Stimulated activated CD4-positive, alpha-beta T cell treated with anti-CD3 and anti-CD28 coated beads, Interleukin-1b, Interleukin-23, amount 100 ng/mL, for 4 hours (primary cell): ENCODE results near the gene MAVS.

ENCODE experiments used
- DNase-seq, 2 donors: peaks; one replicate each; pipeline ENCODE4 v3.0.0-alpha.2; 2020; ENCODE audit warnings: low read depth in 2 of 2

The MAVS gene

GRCh38 chr20:3911956-3912355 lies 65.3 kb downstream of the MAVS start:
- no peak for DNase-seq

- no peak for DNase-seq
These were observed 67.8 kb downstream of the MAVS start for GRCh38 chr20:3914446-3914845.

GRCh38 chr20:3915691-3916090 lies 69.1 kb downstream of the MAVS start:
- DNase-seq = no peak

- DNase-seq = no peak
These were observed 69.7 kb downstream of the MAVS start for GRCh38 chr20:3916364-3916763.

GRCh38 chr20:3919352-3919751 lies 72.7 kb downstream of the MAVS start:
- DNase-seq = no peak

- no peak for DNase-seq
These were observed 75.8 kb downstream of the MAVS start for GRCh38 chr20:3922223-3922982.

DNA sequence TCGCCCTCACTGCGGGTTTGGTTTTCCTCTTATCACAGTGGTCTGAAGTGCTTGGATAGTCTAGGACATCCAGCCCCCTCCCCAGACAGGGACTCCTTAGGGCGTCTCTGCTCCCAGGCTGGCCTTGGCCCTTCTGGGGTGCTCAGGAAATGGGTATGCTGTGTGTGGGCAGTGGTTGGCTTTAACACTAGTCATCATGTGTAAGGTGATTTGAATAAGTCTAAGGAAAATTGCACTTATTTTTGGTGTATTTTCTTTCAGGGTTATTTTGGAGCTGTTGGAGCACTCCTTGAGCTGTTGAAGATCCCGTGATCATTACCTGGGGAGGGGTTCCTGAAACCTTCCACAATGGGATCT lies 76.3 kb downstream of the MAVS start:
- DNase-seq = no peak

DNA sequence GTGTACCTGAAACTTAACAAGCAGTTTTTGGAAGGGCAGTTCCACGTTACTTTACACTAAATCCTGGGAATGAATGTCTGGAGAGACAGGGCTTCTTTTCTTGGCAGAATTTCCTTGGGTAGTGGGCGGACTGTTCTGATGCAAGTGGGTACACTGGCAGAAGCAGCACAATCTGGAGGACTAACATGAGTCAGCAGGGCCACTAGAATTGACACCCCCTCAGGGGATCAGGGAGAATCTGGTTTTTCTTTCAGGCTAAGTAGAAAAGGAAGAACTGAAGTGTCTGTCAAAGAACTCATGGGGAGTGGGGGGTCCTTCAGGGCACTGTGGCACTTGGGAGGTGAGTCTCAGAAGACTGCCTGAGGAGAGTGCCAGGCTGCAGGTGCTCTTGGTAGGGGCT lies 77.2 kb downstream of the MAVS start:
- DNase-seq = no peak

GRCh38 chr20:3924304-3925112 lies 77.9 kb downstream of the MAVS start:
- no peak for DNase-seq

DNA sequence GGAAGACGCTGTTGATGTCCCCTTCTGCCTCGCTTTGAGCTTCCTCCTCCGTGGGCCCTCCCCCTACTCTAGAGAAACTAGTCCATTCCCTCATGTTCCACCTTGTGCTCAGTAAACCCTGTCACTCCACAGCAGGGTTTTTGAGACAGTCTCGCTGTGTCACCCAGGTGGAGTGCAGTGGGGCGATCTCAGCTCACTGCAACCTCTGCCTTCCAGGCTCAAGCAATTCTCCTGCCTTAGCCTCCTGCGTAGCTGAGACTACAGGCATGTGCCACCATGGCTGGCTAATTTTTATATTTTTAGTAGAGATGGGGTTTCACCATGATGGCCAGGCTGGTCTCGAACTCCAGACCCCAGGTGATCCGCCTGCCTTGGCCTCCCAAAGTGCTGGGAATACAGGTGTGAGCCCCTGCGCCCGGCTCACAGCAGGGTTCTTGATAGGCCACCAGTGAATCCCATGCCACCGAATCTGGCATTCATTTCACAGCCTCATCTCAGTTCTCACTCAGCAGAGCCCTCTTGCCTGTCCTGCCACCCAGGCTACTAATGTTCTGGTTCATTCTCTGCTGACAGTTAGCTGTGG lies 78.6 kb downstream of the MAVS start:
- no peak for DNase-seq
